ENCODE measurements around the gene DOP1A. TPM values are rescaled to one million over a fixed set of nuclear protein-coding genes. Genes with fewer than 3 reads are reported as not detected.

DOP1A gene
- total and polyA plus RNA-seq, 2 of the 4 experiments (the other 2 are of a cell fraction): 6.0 to 32.4 TPM

GRCh38 chr6:83065511-83066192 lies 1.8 kb upstream of the DOP1A start, which contains the start of gene UBE3D:
TSS of gene UBE3D (minus strand) at chr6:83065841. CDS start at chr6:83065718, 123 bp downstream.
- peak within 1 kb of the TSS; percentile 22 for H3K27ac ChIP-seq (ENCODE audit: insufficient read depth, low read length)
- dilution Hi-C loops (cut with HindIII; ENCODE audit: low sequenced_read_pairs, unreplicated experiment): loop anchor here (25.0 kb wide), 1 partner anchor 447 kb away; the partner anchor contains the start of gene PRSS35
- TF ChIP-seq NFE2L2 (IDR thresholded peaks at IDR 0.05; ENCODE audit: low read depth, low read length) (no peak), FOS (IDR thresholded peaks at IDR 0.05; ENCODE audit: low read depth, low read length) (no peak), POLR2A (IDR thresholded peaks at IDR 0.05; ENCODE audit: low read depth, low read length) (no peak), CEBPB (IDR thresholded peaks at IDR 0.05; ENCODE audit: low read depth, low read length) (no peak), BHLHE40 (IDR thresholded peaks at IDR 0.05; ENCODE audit: low read depth, low read length) (peak; percentile 75), MAFK (IDR thresholded peaks at IDR 0.05; ENCODE audit: low read depth, low read length) (no peak), USF2 (IDR thresholded peaks at IDR 0.05; ENCODE audit: low read depth, low read length) (peak; percentile 80), RCOR1 (IDR thresholded peaks at IDR 0.05; ENCODE audit: insufficient replicate concordance, low read length) (no peak), SMC3 (IDR thresholded peaks at IDR 0.05; ENCODE audit: low read depth, low read length) (peak; percentile 24; the same call in 1 of the 2 replicates), MAZ (IDR thresholded peaks at IDR 0.05; ENCODE audit: borderline replicate concordance, low read depth, low read length) (peak; percentile 66; the same call in 1 of the 2 replicates), CHD1 (IDR thresholded peaks at IDR 0.05; ENCODE audit: low read depth, low read length) (no peak), RFX5 (IDR thresholded peaks at IDR 0.05; ENCODE audit: low read depth, low read length) (no peak), RAD21 (IDR thresholded peaks at IDR 0.05; ENCODE audit: low read length) (peak; percentile 38), CTCF (conservative IDR thresholded peaks at IDR 0.05; ENCODE audit: low read depth, low read length) (peak; percentile 95), MXI1 (IDR thresholded peaks at IDR 0.05; ENCODE audit: borderline replicate concordance, low read depth, low read length) (peak; percentile 95)

More at GRCh38 chr6:83065511-83066192, 1.8 kb upstream of the DOP1A start, which contains the start of gene UBE3D:
- Histone ChIP-seq H4K20me1 (ENCODE audit: insufficient read depth, low read length) (no peaks in the 10 kb centered on the region), H3K9me1 (ENCODE audit: insufficient read depth, low read length) (no peaks in the 10 kb centered on the region), H4K8ac (ENCODE audit: low read depth in 2 of 2, low read length in 2 of 2) (peak within 1 kb of the TSS; percentile 28 to 78; a peak in 1 of 4 replicates), H2AK9ac (replicated peaks; ENCODE audit: low read depth, low read length, poor library complexity) (peak within 1 kb of the TSS; percentile 91), H2BK5ac (ENCODE audit: low read depth, low read length, poor library complexity, severe bottlenecking) (peak within 1 kb of the TSS; percentile 18), H2BK120ac (ENCODE audit: low read depth, low read length) (peak within 1 kb of the TSS; percentile 50; the same call in 1 of the 2 replicates), H2BK15ac (ENCODE audit: low read depth, low read length) (no peak within 1 kb of the TSS), H4K5ac (ENCODE audit: low read depth, low read length) (0 out of 2 replicates have a peak within 1 kb of the TSS, but pooled peaks have one; percentile 3), H3K4me1 (ENCODE audit: control insufficient read depth, insufficient read depth, low read length) (peaks cover 2% of the 10 kb centered on the region; the same call in 1 of the 2 replicates), H2AFZ (replicated peaks; ENCODE audit: low read length, poor library complexity) (peak within 1 kb of the TSS; percentile 96), H3K56ac (ENCODE audit: extremely low read depth, insufficient read depth, low read length) (peak within 1 kb of the TSS; percentile 54; the same call in 1 of the 2 replicates), H4K91ac (ENCODE audit: insufficient read depth, low read depth, low read length) (peak within 1 kb of the TSS; percentile 33; the same call in 1 of the 2 replicates), H3K9ac (ENCODE audit: low read depth, low read length) (peak within 1 kb of the TSS; percentile 62), H3K4me2 (ENCODE audit: low read depth, low read length) (peak within 1 kb of the TSS; percentile 99), H2AK5ac (ENCODE audit: low read depth, low read length) (no peak within 1 kb of the TSS), H3K36me3 (ENCODE audit: control insufficient read depth, insufficient read depth, low read length) (no peaks in the 10 kb centered on the region), H3K23ac (ENCODE audit: low read depth, low read length) (peak within 1 kb of the TSS; percentile 66; the same call in 1 of the 2 replicates), H3K4ac (ENCODE audit: low read depth, low read length) (no peak within 1 kb of the TSS; the same call in 1 of the 2 replicates), H3K9me3 (ENCODE audit: control insufficient read depth, insufficient read depth, low read length) (no peaks in the 10 kb centered on the region), H3K27me3 (ENCODE audit: control insufficient read depth, insufficient read depth, low read length) (no peaks in the 10 kb centered on the region), H3K79me1 (ENCODE audit: low read depth in 1 of 2, low read length in 2 of 2) (peaks cover 14 to 25% of the 10 kb centered on the region in 2 experiments), H3K4me3 (ENCODE audit: insufficient read depth, low read depth, low read length) (peak within 1 kb of the TSS; percentile 74), H3K18ac (ENCODE audit: low read depth, low read length) (no peak within 1 kb of the TSS), H2BK20ac (ENCODE audit: low read depth, low read length) (no peak within 1 kb of the TSS), H3K14ac (replicated peaks; ENCODE audit: low read depth, low read length) (peak within 1 kb of the TSS; percentile 57)
- ChIA-PET POLR2A (ENCODE audit: unreplicated experiment) (interaction anchor here (0.5 to 0.6 kb wide), 3 partner anchors 78 to 777 kb away, joined by 3 to 15 read pairs (median 4); no protein-coding TSS in a partner anchor), CTCF (interaction anchor here (0.5 to 4.8 kb wide), 19 partner anchors 12 to 843 kb away, joined by 3 to 74 read pairs (median 4); partner anchors contain the start of gene PRSS35)
- 0% methylated on average over 8 of the region's 48 CpGs; no CpG with 5 or more reads in 1 of the 2 experiments for WGBS, 2 experiments (ENCODE audit: extremely low coverage in 2 of 2, insufficient read length in 1 of 2)
- in situ Hi-C loops (cut with MboI; ENCODE audit: low sequenced_read_pairs): loop anchor here (5.0 to 25.0 kb wide), 3 partner anchors 132 to 703 kb away; partner anchors contain the start of gene TPBG
- peak; percentile 75 for DNase-seq
- intact Hi-C loops (cut with micrococcal nuclease): loop anchor here (2.0 to 5.0 kb wide), 2 partner anchors 353 to 792 kb away; partner anchors contain the start of gene CYB5R4
- no TSS peak for BruUV-seq (replicated peaks)
- ATAC-seq (ENCODE audit: low read depth): peak; percentile 84

Data from IMR-90 (cell line).